ENCODE results near the gene ZNF883. TPM values are rescaled to one million over a fixed set of nuclear protein-coding genes. Genes with fewer than 3 reads are reported as not detected.

Gene ZNF883
- total and polyA plus RNA-seq, 2 experiments from 2014 or later, result 26.8 to 44.4 TPM

- TF ChIP-seq, protein P1, sequence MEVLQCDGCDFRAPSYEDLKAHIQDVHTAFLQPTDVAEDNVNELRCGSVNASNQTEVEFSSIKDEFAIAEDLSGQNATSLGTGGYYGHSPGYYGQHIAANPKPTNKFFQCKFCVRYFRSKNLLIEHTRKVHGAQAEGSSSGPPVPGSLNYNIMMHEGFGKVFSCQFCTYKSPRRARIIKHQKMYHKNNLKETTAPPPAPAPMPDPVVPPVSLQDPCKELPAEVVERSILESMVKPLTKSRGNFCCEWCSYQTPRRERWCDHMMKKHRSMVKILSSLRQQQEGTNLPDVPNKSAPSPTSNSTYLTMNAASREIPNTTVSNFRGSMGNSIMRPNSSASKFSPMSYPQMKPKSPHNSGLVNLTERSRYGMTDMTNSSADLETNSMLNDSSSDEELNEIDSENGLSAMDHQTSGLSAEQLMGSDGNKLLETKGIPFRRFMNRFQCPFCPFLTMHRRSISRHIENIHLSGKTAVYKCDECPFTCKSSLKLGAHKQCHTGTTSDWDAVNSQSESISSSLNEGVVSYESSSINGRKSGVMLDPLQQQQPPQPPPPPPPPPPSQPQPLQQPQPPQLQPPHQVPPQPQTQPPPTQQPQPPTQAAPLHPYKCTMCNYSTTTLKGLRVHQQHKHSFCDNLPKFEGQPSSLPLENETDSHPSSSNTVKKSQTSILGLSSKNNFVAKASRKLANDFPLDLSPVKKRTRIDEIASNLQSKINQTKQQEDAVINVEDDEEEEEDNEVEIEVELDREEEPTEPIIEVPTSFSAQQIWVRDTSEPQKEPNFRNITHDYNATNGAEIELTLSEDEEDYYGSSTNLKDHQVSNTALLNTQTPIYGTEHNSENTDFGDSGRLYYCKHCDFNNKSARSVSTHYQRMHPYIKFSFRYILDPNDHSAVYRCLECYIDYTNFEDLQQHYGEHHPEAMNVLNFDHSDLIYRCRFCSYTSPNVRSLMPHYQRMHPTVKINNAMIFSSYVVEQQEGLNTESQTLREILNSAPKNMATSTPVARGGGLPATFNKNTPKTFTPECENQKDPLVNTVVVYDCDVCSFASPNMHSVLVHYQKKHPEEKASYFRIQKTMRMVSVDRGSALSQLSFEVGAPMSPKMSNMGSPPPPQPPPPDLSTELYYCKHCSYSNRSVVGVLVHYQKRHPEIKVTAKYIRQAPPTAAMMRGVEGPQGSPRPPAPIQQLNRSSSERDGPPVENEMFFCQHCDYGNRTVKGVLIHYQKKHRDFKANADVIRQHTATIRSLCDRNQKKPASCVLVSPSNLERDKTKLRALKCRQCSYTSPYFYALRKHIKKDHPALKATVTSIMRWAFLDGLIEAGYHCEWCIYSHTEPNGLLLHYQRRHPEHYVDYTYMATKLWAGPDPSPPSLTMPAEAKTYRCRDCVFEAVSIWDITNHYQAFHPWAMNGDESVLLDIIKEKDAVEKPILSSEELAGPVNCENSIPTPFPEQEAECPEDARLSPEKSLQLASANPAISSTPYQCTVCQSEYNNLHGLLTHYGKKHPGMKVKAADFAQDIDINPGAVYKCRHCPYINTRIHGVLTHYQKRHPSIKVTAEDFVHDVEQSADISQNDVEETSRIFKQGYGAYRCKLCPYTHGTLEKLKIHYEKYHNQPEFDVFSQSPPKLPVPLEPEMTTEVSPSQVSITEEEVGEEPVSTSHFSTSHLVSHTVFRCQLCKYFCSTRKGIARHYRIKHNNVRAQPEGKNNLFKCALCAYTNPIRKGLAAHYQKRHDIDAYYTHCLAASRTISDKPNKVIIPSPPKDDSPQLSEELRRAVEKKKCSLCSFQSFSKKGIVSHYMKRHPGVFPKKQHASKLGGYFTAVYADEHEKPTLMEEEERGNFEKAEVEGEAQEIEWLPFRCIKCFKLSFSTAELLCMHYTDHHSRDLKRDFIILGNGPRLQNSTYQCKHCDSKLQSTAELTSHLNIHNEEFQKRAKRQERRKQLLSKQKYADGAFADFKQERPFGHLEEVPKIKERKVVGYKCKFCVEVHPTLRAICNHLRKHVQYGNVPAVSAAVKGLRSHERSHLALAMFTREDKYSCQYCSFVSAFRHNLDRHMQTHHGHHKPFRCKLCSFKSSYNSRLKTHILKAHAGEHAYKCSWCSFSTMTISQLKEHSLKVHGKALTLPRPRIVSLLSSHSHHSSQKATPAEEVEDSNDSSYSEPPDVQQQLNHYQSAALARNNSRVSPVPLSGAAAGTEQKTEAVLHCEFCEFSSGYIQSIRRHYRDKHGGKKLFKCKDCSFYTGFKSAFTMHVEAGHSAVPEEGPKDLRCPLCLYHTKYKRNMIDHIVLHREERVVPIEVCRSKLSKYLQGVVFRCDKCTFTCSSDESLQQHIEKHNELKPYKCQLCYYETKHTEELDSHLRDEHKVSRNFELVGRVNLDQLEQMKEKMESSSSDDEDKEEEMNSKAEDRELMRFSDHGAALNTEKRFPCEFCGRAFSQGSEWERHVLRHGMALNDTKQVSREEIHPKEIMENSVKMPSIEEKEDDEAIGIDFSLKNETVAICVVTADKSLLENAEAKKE (CRISPR knock-in tag; IDR thresholded peaks at IDR 0.05), result no peak
- TF ChIP-seq, protein P2, sequence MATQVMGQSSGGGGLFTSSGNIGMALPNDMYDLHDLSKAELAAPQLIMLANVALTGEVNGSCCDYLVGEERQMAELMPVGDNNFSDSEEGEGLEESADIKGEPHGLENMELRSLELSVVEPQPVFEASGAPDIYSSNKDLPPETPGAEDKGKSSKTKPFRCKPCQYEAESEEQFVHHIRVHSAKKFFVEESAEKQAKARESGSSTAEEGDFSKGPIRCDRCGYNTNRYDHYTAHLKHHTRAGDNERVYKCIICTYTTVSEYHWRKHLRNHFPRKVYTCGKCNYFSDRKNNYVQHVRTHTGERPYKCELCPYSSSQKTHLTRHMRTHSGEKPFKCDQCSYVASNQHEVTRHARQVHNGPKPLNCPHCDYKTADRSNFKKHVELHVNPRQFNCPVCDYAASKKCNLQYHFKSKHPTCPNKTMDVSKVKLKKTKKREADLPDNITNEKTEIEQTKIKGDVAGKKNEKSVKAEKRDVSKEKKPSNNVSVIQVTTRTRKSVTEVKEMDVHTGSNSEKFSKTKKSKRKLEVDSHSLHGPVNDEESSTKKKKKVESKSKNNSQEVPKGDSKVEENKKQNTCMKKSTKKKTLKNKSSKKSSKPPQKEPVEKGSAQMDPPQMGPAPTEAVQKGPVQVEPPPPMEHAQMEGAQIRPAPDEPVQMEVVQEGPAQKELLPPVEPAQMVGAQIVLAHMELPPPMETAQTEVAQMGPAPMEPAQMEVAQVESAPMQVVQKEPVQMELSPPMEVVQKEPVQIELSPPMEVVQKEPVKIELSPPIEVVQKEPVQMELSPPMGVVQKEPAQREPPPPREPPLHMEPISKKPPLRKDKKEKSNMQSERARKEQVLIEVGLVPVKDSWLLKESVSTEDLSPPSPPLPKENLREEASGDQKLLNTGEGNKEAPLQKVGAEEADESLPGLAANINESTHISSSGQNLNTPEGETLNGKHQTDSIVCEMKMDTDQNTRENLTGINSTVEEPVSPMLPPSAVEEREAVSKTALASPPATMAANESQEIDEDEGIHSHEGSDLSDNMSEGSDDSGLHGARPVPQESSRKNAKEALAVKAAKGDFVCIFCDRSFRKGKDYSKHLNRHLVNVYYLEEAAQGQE (IDR thresholded peaks at IDR 0.05; ENCODE audit: unreplicated experiment), result no peak
- no peak for TF ChIP-seq NANOG (IDR thresholded peaks at IDR 0.05; ENCODE audit: borderline replicate concordance)
These were observed 14.6 kb downstream of the ZNF883 start (continued) for GRCh38 chr9:112997236-112997941.

DNA sequence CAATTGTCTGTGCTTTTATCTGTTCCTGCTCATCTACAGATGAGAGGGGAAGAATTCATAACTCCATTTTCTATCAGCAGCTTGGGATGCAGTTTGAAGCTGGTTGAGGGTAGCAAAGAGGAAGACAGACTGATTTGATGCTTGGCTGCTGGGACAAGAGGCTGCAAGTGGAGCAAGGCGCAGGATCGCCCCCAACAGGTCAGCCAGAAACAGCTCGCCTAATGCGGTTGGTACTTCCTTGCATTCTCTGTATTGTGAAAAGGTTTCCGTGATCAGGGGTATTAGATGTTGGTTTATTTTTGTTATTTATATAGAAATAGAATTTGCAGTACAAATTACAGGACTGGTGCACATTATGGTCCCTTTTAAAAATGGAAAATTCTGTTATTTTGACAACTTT lies 40.6 kb downstream of the ZNF883 start:
- H3K9me3 Mint-ChIP-seq, result peaks cover 27% of the 10 kb centered on the region
- Histone ChIP-seq H3K27ac (ENCODE audit: low read depth) (no peak overlapping the region), H3K79me2 (replicated peaks; ENCODE audit: insufficient read depth) (no peaks in the 10 kb centered on the region), H4K20me1 (replicated peaks; ENCODE audit: insufficient read depth) (no peaks in the 10 kb centered on the region), H3K4me2 (no peak overlapping the region), H3K9me2 (ENCODE audit: insufficient read depth) (no peaks in the 10 kb centered on the region), H3K27me3 (ENCODE audit: insufficient read depth) (peaks cover 40% of the 10 kb centered on the region), H3K36me3 (ENCODE audit: insufficient read depth) (no peaks in the 10 kb centered on the region), H3K4me1 (ENCODE audit: insufficient read depth) (no peaks in the 10 kb centered on the region), H3K4me3 (no peak overlapping the region), H3F3A (replicated peaks; ENCODE audit: low read depth) (no peaks in the 10 kb centered on the region), H2AFZ (no peak overlapping the region)
- H3K4me1 Mint-ChIP-seq, result 0 out of 3 replicates have a peak, but pooled peaks cover 2% of the 10 kb centered on the region
- TF ChIP-seq JUNB (IDR thresholded peaks at IDR 0.05; ENCODE audit: unreplicated experiment) (no peak), ZNF114 (CRISPR knock-in tag; IDR thresholded peaks at IDR 0.05) (no peak), CTCF (conservative IDR thresholded peaks at IDR 0.05; ENCODE audit: low read depth in 2 of 2) (peak; percentile 53 to 73), POLR2AphosphoS5 (IDR thresholded peaks at IDR 0.05; ENCODE audit: low read depth) (no peak), CREB1 (CRISPR knock-in tag; IDR thresholded peaks at IDR 0.05; ENCODE audit: low read depth) (no peak), EZH2 (IDR thresholded peaks at IDR 0.05; ENCODE audit: low read depth, unreplicated experiment) (no peak), STAT1 (IDR thresholded peaks at IDR 0.05; ENCODE audit: unreplicated experiment) (no peak)
- DNase-seq (ENCODE audit: low spot score) (peak; percentile 75), ATAC-seq (peak; percentile 87)
- 0 out of 3 replicates have a peak, but pooled peaks cover 2% of the 10 kb centered on the region for H3K36me3 Mint-ChIP-seq (ENCODE audit: low read depth)
- H3K4me3 Mint-ChIP-seq, result no peak overlapping the region
- no peak overlapping the region for H3K27ac Mint-ChIP-seq
- H3K27me3 Mint-ChIP-seq (ENCODE audit: insufficient read depth, low read depth, poor library complexity), result peaks cover 3% of the 10 kb centered on the region

All from GM23338 (cell line).